ENCODE results near the gene TGOLN2. TPM values are rescaled to one million over a fixed set of nuclear protein-coding genes. Genes with fewer than 3 reads are reported as not detected.
A peak's percentile ranks its signal among the peaks of the same experiment; 100 is the strongest.
"Not testable (repeated sequence)": the region's sequence is repeated elsewhere in the genome, so short reads cannot be mapped to it uniquely, and the experiment has no call there.

Gene TGOLN2
- 10 to 100 TPM; 71.1 to 73.9 TPM for total RNA-seq
- long read RNA-seq, full-length matches to known transcripts, result 12 of 36 reads
- long read RNA-seq, partial matches to known transcripts, result 3 of 36 reads
- long read RNA-seq, other reads (novel, unspliced or antisense), result 21 of 36 reads

GRCh38 chr2:85327822-85328617, at the start of gene TGOLN2:
Gene TGOLN2, minus strand, starts transcription at chr2:85327989. Its CDS starts 27 bp downstream, at chr2:85327962.
- DNase-seq (peak; percentile 95), ATAC-seq (peak; percentile 98 to 99)
- intact Hi-C loops (cut with DNase I), result loop anchor here in 1 of 2 donors (1.0 kb wide), 1 partner anchor 26 kb away; the partner anchor contains the start of genes ELMOD3 and RETSAT

GRCh38 chr2:85377083-85377482, 49.3 kb upstream of the TGOLN2 start:
- ATAC-seq (peak in 1 of 2 donors; percentile 63), DNase-seq (no peak)
- intact Hi-C loops (cut with DNase I), result no loop called here

GRCh38 chr2:85376291-85377065, 48.7 kb upstream of the TGOLN2 start:
- ATAC-seq (peak in 1 of 2 donors; percentile 90), DNase-seq (no peak)
- intact Hi-C loops (cut with DNase I), result no loop called here

DNA sequence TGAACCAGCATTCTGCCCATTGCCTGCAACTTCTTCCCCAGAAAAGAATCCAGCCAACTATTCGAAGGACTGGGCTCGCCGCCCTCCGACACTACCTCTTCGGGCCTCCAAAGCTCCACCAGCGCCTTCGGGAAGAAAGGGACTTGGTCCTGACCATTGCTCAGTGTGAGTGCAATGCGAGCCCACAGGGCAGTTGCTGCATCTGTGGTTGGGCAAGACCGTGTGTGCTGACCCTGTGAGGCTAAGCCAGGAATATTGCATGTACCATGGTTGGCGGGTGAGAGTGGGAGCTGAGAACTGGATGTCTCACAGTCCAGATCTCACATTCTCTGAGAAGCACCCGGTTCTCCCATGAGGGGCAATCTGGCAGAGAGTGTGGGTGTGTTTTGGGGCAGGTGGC, 43.3 kb upstream of the TGOLN2 start:
- intact Hi-C loops (cut with DNase I), result no loop called here
- ATAC-seq (peak in 1 of 2 donors; percentile 91), DNase-seq (no peak)

GRCh38 chr2:85369500-85369899, 41.7 kb upstream of the TGOLN2 start:
- intact Hi-C loops (cut with DNase I), result no loop called here
- ATAC-seq, result no peak
- DNase-seq, result no peak

DNA sequence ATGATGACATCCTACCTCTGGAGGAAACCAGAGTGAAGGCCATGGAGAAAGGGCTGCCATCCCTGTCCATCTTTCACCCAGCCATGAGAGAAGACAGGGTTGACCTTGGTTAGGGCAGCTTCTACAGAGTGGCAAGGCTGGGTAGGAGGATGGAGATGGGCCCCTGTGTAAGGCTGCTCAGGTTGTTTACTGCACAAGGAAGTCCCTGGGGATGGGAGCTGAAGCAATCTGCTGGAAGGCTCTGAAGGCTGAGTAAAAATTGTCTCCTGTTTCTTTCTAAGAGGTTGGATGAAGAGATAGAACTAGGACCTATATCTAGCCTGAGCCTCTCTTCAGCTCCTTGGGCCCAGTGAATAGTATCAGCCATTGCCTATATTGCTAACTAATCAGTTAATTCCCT, 41.1 kb upstream of the TGOLN2 start:
- intact Hi-C loops (cut with DNase I), result no loop called here
- DNase-seq, result no peak
- ATAC-seq, result no peak

DNA sequence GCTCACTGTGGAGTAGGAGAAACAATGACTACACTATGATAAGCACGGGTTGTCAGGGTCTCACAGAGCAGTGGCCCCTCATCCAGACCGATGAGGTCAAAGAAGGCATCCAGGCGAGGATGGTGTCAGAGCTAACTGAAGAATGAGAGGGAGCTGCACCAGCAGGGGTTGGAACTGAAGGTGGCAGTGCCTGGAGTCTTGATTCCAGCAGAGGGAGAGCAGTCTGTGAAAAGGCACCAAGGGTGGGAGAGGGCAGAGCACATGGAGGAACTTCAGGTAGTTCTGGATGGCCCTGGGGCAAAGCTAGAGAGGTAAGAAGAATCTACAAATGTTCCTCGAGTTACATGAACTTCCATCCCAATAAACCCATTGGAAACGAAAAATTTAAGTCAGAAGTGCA, 39.4 kb upstream of the TGOLN2 start:
- ATAC-seq (no peak), DNase-seq (no peak)
- intact Hi-C loops (cut with DNase I), result no loop called here

DNA sequence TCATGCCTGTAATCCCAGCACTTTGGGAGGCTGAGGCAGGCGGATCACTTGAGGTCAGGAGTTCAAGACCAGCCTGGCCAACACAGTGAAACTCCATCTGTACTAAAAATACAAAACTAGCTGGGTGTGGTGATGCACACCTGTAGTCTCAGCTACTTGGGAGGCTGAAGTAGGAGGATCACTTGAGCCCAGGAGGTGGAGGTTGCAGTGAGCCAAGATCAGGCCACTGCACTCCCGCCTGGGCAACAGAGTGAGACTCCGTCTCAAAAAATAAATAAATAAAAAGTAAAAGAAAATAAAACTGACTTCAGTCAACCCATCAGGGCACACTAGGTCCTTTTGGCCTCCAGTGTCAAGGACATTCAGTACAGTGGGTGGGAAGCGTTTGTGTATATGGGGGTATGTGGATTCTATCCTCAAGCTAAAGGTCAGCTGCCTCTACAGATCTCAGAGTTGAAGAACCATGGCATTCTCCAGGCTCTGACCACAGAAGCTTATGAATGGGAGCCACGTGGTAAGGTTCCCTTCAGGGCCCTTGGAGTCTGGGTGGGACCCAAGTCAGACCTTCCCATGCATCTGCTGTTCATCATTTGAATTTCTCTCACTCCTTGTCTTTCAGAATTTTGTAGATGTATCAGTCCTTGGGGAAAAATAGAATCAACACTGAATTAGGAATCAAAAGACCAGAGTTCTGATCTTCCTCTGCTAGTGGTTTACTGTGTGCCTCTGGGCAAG, 35.0 kb upstream of the TGOLN2 start:
- DNase-seq; ATAC-seq; intact Hi-C loops (cut with DNase I): not testable (repeated sequence)

DNA sequence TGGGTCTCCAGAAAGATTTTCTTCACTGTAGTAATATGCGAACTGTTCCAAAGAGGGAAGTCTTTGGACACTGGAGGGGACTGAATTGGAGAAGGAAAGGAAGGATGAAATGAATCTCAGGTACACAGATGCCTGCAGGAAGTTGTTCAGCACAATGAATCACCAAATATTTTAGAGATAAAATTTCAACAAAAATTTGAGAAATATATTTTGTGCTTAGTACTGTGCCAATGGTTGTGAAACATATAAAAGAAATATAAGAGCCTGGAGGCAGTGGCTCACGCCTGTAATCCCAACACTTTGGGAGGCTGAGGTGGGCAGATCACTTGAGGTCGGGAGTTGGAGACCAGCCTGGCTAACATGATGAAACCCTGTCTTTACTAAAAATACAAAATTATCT, 29.9 kb upstream of the TGOLN2 start:
- DNase-seq, result no peak
- intact Hi-C loops (cut with DNase I), result no loop called here
- no peak for ATAC-seq

DNA sequence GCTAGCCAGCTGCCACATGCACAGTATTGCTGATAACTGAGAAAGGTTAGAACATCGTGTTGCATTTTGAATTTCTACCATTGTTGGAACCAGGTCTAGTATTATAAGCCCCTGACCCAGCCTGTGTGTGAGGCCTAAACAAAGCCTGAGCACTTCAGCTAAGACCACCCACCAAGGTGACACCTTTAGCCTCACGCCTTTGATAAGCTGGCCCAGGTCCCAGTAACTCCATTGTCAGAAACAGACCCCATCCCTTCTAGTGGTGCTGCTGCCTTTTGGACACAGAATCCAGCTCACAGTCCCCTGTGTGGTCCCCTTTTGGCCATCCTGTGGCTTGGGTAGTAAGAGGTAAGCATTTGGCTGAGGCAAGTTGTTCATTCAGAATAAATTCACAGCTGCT, 28.4 kb upstream of the TGOLN2 start:
- DNase-seq, result no peak
- no peak for ATAC-seq
- intact Hi-C loops (cut with DNase I), result no loop called here

GRCh38 chr2:85355521-85355920, 27.7 kb upstream of the TGOLN2 start:
- DNase-seq (no peak), ATAC-seq (no peak)
- intact Hi-C loops (cut with DNase I), result no loop called here

DNA sequence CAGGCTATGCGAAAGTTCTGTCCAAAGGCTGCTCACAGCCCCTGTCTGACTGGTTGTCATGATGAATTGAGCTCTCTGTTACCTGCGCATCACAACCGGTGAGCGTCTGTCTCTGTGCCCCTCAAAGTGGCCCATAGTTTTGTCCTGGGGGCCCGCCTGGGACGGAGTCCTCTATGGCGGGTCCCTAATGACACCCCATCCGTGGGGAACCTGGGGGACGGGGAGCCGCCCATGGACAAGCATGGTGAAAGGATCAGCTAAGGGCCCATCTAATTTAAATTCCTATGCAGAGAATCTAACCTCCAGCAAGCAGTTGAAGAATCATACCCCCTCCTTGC, 27.3 kb upstream of the TGOLN2 start:
- ATAC-seq (peak in 1 of 2 donors; percentile 2), DNase-seq (no peak)
- intact Hi-C loops (cut with DNase I), result no loop called here

- DNase-seq (peak; percentile 98), ATAC-seq (peak; percentile 95 to 97)
- intact Hi-C loops (cut with DNase I), result loop anchor here in 1 of 2 donors (1.0 kb wide), 1 partner anchor 27 kb away; the partner anchor contains the start of gene TGOLN2
These were observed 26.7 kb upstream of the TGOLN2 start, which contains the start of the genes ELMOD3 and RETSAT for GRCh38 chr2:85354286-85355072. Gene ELMOD3, plus strand, starts transcription at chr2:85354769. Its CDS starts 2,430 bp downstream, at chr2:85357199. Gene RETSAT, minus strand, starts transcription at chr2:85354528. Its CDS starts 21 bp downstream, at chr2:85354507.

DNA sequence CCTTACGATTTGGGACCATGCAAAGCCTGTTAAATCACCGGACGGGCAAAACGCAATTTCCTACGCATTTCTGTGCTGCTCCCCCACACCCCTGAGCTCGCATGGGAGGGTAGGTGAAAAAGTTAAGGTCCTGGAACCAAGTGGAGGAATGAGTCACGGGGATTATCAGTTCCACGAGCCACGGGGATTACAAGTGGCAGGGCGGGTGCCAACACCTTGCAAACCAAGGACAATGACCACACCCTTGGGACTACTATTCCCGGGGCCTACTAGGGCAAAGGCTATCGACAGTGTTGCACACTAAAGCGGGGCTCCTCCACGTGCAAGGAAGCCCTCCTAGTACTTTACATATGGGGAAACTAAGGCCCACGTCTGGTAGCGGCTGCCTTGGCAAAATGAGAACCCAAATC, 26.1 kb upstream of the TGOLN2 start:
- intact Hi-C loops (cut with DNase I), result loop anchor here in 1 of 2 donors (1.0 kb wide), 1 partner anchor 27 kb away; the partner anchor contains the start of gene TGOLN2
- DNase-seq (peak; percentile 68), ATAC-seq (peak; percentile 44 to 75)

DNA sequence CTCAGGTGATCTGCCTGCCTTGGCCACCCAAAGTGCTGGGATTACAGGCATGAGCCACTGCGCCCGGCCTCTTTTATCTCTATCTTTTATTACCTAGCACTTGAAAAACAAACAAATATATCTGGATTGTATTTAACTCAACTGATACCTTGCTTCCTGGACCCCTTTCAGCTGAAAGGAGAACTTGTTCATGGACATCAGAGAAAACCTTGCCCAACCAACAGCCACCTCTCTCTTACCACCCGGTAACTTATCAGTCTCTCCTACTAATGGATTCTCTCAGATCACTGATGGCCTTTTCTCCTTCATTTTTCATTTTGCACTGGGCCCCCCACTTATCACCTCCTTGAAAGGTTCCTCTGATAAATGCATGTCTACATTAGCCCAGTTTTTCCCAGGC, 19.8 kb upstream of the TGOLN2 start:
- intact Hi-C loops (cut with DNase I), result no loop called here
- DNase-seq, result no peak

GRCh38 chr2:85344356-85344954, 16.7 kb upstream of the TGOLN2 start:
- intact Hi-C loops (cut with DNase I), result no loop called here
- no peak for ATAC-seq
- DNase-seq, result no peak

More for the DNA sequence above, 19.8 kb upstream of the TGOLN2 start:
- ATAC-seq, result no peak

GRCh38 chr2:85343207-85343895, 15.6 kb upstream of the TGOLN2 start:
- ATAC-seq, result peak in 1 of 2 donors; percentile 12
- intact Hi-C loops (cut with DNase I); DNase-seq: not testable (repeated sequence)

Measured in left cardiac atrium (tissue), 4 donors.